ENCODE results near the gene TM4SF4. TPM values are rescaled to one million over a fixed set of nuclear protein-coding genes. Genes with fewer than 3 reads are reported as not detected.

The TM4SF4 gene
- polyA plus RNA-seq, 2 donors, result 0.02 to 0.12 TPM

GRCh38 chr3:149519912-149520311 lies 45.4 kb downstream of the TM4SF4 start:
- H3K4me1 ChIP-seq (ENCODE audit: control insufficient read depth in 2 of 2, insufficient read depth in 2 of 2, low read length in 1 of 2), result no peaks in the 10 kb centered on the region
- H3K27me3 ChIP-seq (ENCODE audit: control insufficient read depth in 1 of 2, insufficient read depth in 2 of 2, low read length in 2 of 2), result no peaks in the 10 kb centered on the region
- H3K36me3 ChIP-seq (ENCODE audit: control insufficient read depth in 2 of 2, insufficient read depth in 2 of 2, low read length in 1 of 2), result peaks cover 1 to 3% of the 10 kb centered on the region in 2 donors
- H3K9me3 ChIP-seq (ENCODE audit: control insufficient read depth in 2 of 2, insufficient read depth in 1 of 2, low read depth in 1 of 2, low read length in 1 of 2), result no peaks in the 10 kb centered on the region
- no peak overlapping the region for H3K4me3 ChIP-seq (ENCODE audit: low read depth in 1 of 2, low read length in 2 of 2)
- 74 to 86% methylated on average over 3 of the region's 3 CpGs for WGBS, 2 donors
- no peak overlapping the region for H3K27ac ChIP-seq (ENCODE audit: low read depth in 2 of 2, low read length in 1 of 2)

- no peaks in the 10 kb centered on the region for H3K4me1 ChIP-seq (ENCODE audit: control insufficient read depth in 2 of 2, insufficient read depth in 2 of 2, low read length in 1 of 2)
- peaks cover under 1 to 5% of the 10 kb centered on the region in 2 donors for H3K36me3 ChIP-seq (ENCODE audit: control insufficient read depth in 2 of 2, insufficient read depth in 2 of 2, low read length in 1 of 2)
- H3K4me3 ChIP-seq (ENCODE audit: low read depth in 1 of 2, low read length in 2 of 2), result no peak overlapping the region
- WGBS, 2 donors, result 87 to 88% methylated on average over 11 of the region's 11 CpGs
- H3K9me3 ChIP-seq (ENCODE audit: control insufficient read depth in 2 of 2, insufficient read depth in 1 of 2, low read depth in 1 of 2, low read length in 1 of 2), result no peaks in the 10 kb centered on the region
- no peaks in the 10 kb centered on the region for H3K27me3 ChIP-seq (ENCODE audit: control insufficient read depth in 1 of 2, insufficient read depth in 2 of 2, low read length in 2 of 2)
- H3K27ac ChIP-seq (ENCODE audit: low read depth in 2 of 2, low read length in 1 of 2), result no peak overlapping the region
Measured at GRCh38 chr3:149523512-149524299, 49.2 kb downstream of the TM4SF4 start.

- Histone ChIP-seq H3K4me1 (ENCODE audit: control insufficient read depth in 2 of 2, insufficient read depth in 2 of 2, low read length in 1 of 2) (peaks cover under 1 to 1% of the 10 kb centered on the region in 2 donors), H3K36me3 (ENCODE audit: control insufficient read depth in 2 of 2, insufficient read depth in 2 of 2, low read length in 1 of 2) (peaks cover 0 to 5% of the 10 kb centered on the region in 2 donors), H3K27ac (ENCODE audit: low read depth in 2 of 2, low read length in 1 of 2) (peak overlapping the region; percentile 4 to 49), H3K27me3 (ENCODE audit: control insufficient read depth in 1 of 2, insufficient read depth in 2 of 2, low read length in 2 of 2) (no peaks in the 10 kb centered on the region), H3K9me3 (ENCODE audit: control insufficient read depth in 2 of 2, insufficient read depth in 1 of 2, low read depth in 1 of 2, low read length in 1 of 2) (no peaks in the 10 kb centered on the region), H3K4me3 (ENCODE audit: low read depth in 1 of 2, low read length in 2 of 2) (no peak overlapping the region)
- 61 to 63% methylated on average over 5 of the region's 5 CpGs for WGBS, 2 donors
Measured at GRCh38 chr3:149527531-149528339, 53.2 kb downstream of the TM4SF4 start.

- Histone ChIP-seq H3K4me3 (ENCODE audit: low read depth in 1 of 2, low read length in 2 of 2) (no peak overlapping the region), H3K36me3 (ENCODE audit: control insufficient read depth in 2 of 2, insufficient read depth in 2 of 2, low read length in 1 of 2) (peaks cover 0 to 5% of the 10 kb centered on the region in 2 donors), H3K4me1 (ENCODE audit: control insufficient read depth in 2 of 2, insufficient read depth in 2 of 2, low read length in 1 of 2) (peaks cover 2 to 3% of the 10 kb centered on the region in 2 donors), H3K27me3 (ENCODE audit: control insufficient read depth in 1 of 2, insufficient read depth in 2 of 2, low read length in 2 of 2) (no peaks in the 10 kb centered on the region), H3K9me3 (ENCODE audit: control insufficient read depth in 2 of 2, insufficient read depth in 1 of 2, low read depth in 1 of 2, low read length in 1 of 2) (no peaks in the 10 kb centered on the region), H3K27ac (ENCODE audit: low read depth in 2 of 2, low read length in 1 of 2) (no peak overlapping the region)
- 55 to 63% methylated on average over 4 of the region's 4 CpGs for WGBS, 2 donors
Measured at GRCh38 chr3:149528340-149528650, 53.8 kb downstream of the TM4SF4 start.

- 60 to 75% methylated on average over 2 of the region's 2 CpGs for WGBS, 2 donors
- Histone ChIP-seq H3K9me3 (ENCODE audit: control insufficient read depth in 2 of 2, insufficient read depth in 1 of 2, low read depth in 1 of 2, low read length in 1 of 2) (no peaks in the 10 kb centered on the region), H3K36me3 (ENCODE audit: control insufficient read depth in 2 of 2, insufficient read depth in 2 of 2, low read length in 1 of 2) (peaks cover 0 to 5% of the 10 kb centered on the region in 2 donors), H3K27ac (ENCODE audit: low read depth in 2 of 2, low read length in 1 of 2) (no peak overlapping the region), H3K27me3 (ENCODE audit: control insufficient read depth in 1 of 2, insufficient read depth in 2 of 2, low read length in 2 of 2) (no peaks in the 10 kb centered on the region), H3K4me1 (ENCODE audit: control insufficient read depth in 2 of 2, insufficient read depth in 2 of 2, low read length in 1 of 2) (peaks cover 2 to 3% of the 10 kb centered on the region in 2 donors), H3K4me3 (ENCODE audit: low read depth in 1 of 2, low read length in 2 of 2) (no peak overlapping the region)
Measured at GRCh38 chr3:149529099-149529498, 54.6 kb downstream of the TM4SF4 start.

- WGBS, 2 donors, result 40 to 43% methylated on average over 8 of the region's 8 CpGs
- Histone ChIP-seq H3K27ac (ENCODE audit: low read depth in 2 of 2, low read length in 1 of 2) (no peak overlapping the region), H3K9me3 (ENCODE audit: control insufficient read depth in 2 of 2, insufficient read depth in 1 of 2, low read depth in 1 of 2, low read length in 1 of 2) (no peaks in the 10 kb centered on the region), H3K4me3 (ENCODE audit: low read depth in 1 of 2, low read length in 2 of 2) (no peak overlapping the region), H3K4me1 (ENCODE audit: control insufficient read depth in 2 of 2, insufficient read depth in 2 of 2, low read length in 1 of 2) (peaks cover 4 to 5% of the 10 kb centered on the region in 2 donors), H3K27me3 (ENCODE audit: control insufficient read depth in 1 of 2, insufficient read depth in 2 of 2, low read length in 2 of 2) (no peaks in the 10 kb centered on the region), H3K36me3 (ENCODE audit: control insufficient read depth in 2 of 2, insufficient read depth in 2 of 2, low read length in 1 of 2) (peaks cover 0 to 2% of the 10 kb centered on the region in 2 donors)
Measured at GRCh38 chr3:149532489-149533180, 58.1 kb downstream of the TM4SF4 start.

GRCh38 chr3:149534082-149534481 lies 59.6 kb downstream of the TM4SF4 start:
- no peak overlapping the region for H3K4me3 ChIP-seq (ENCODE audit: low read depth in 1 of 2, low read length in 2 of 2)
- peaks cover 4 to 5% of the 10 kb centered on the region in 2 donors for H3K4me1 ChIP-seq (ENCODE audit: control insufficient read depth in 2 of 2, insufficient read depth in 2 of 2, low read length in 1 of 2)
- no peaks in the 10 kb centered on the region for H3K9me3 ChIP-seq (ENCODE audit: control insufficient read depth in 2 of 2, insufficient read depth in 1 of 2, low read depth in 1 of 2, low read length in 1 of 2)
- H3K27me3 ChIP-seq (ENCODE audit: control insufficient read depth in 1 of 2, insufficient read depth in 2 of 2, low read length in 2 of 2), result no peaks in the 10 kb centered on the region
- H3K36me3 ChIP-seq (ENCODE audit: control insufficient read depth in 2 of 2, insufficient read depth in 2 of 2, low read length in 1 of 2), result no peaks in the 10 kb centered on the region
- H3K27ac ChIP-seq (ENCODE audit: low read depth in 2 of 2, low read length in 1 of 2), result no peak overlapping the region
- 85 to 87% methylated on average over 4 of the region's 4 CpGs for WGBS, 2 donors

- 23 to 27% methylated on average over 3 of the region's 3 CpGs for WGBS, 2 donors
- Histone ChIP-seq H3K4me1 (ENCODE audit: control insufficient read depth in 2 of 2, insufficient read depth in 2 of 2, low read length in 1 of 2) (peaks cover 4 to 5% of the 10 kb centered on the region in 2 donors), H3K27ac (ENCODE audit: low read depth in 2 of 2, low read length in 1 of 2) (peak overlapping the region; percentile 24 to 59), H3K9me3 (ENCODE audit: control insufficient read depth in 2 of 2, insufficient read depth in 1 of 2, low read depth in 1 of 2, low read length in 1 of 2) (no peaks in the 10 kb centered on the region), H3K36me3 (ENCODE audit: control insufficient read depth in 2 of 2, insufficient read depth in 2 of 2, low read length in 1 of 2) (no peaks in the 10 kb centered on the region), H3K27me3 (ENCODE audit: control insufficient read depth in 1 of 2, insufficient read depth in 2 of 2, low read length in 2 of 2) (no peaks in the 10 kb centered on the region), H3K4me3 (ENCODE audit: low read depth in 1 of 2, low read length in 2 of 2) (no peak overlapping the region)
Measured at GRCh38 chr3:149534671-149535332, 60.3 kb downstream of the TM4SF4 start.

GRCh38 chr3:149535333-149535685 lies 60.8 kb downstream of the TM4SF4 start:
- 26 to 37% methylated on average over 8 of the region's 8 CpGs for WGBS, 2 donors
- no peaks in the 10 kb centered on the region for H3K27me3 ChIP-seq (ENCODE audit: control insufficient read depth in 1 of 2, insufficient read depth in 2 of 2, low read length in 2 of 2)
- no peak overlapping the region for H3K4me3 ChIP-seq (ENCODE audit: low read depth in 1 of 2, low read length in 2 of 2)
- no peaks in the 10 kb centered on the region for H3K9me3 ChIP-seq (ENCODE audit: control insufficient read depth in 2 of 2, insufficient read depth in 1 of 2, low read depth in 1 of 2, low read length in 1 of 2)
- no peaks in the 10 kb centered on the region for H3K36me3 ChIP-seq (ENCODE audit: control insufficient read depth in 2 of 2, insufficient read depth in 2 of 2, low read length in 1 of 2)
- H3K4me1 ChIP-seq (ENCODE audit: control insufficient read depth in 2 of 2, insufficient read depth in 2 of 2, low read length in 1 of 2), result peaks cover 4 to 5% of the 10 kb centered on the region in 2 donors
- no peak overlapping the region for H3K27ac ChIP-seq (ENCODE audit: low read depth in 2 of 2, low read length in 1 of 2)
